Measurements from ENCODE around the gene AP3D1. TPM values are rescaled to one million over a fixed set of nuclear protein-coding genes. Genes with fewer than 3 reads are reported as not detected.
"Not testable (repeated sequence)": the region's sequence is repeated elsewhere in the genome, so short reads cannot be mapped to it uniquely, and the experiment has no call there.

AP3D1 gene
- total RNA-seq, 1 donor from 2014 or later: 157 TPM

- no peaks in the 10 kb centered on the region for H3K4me1 Mint-ChIP-seq (ENCODE audit: low read depth)
- no peak overlapping the region for H3K27ac Mint-ChIP-seq (ENCODE audit: unreplicated experiment)
- DNase-seq (ENCODE audit: low spot score): no peak
- H3K36me3 Mint-ChIP-seq (ENCODE audit: low read depth): peaks cover 12% of the 10 kb centered on the region
- H3K27me3 Mint-ChIP-seq (ENCODE audit: low read depth): no peaks in the 10 kb centered on the region
- no peak for TF ChIP-seq CTCF (IDR thresholded peaks at IDR 0.05)
- H3K4me3 Mint-ChIP-seq (ENCODE audit: unreplicated experiment): no peak overlapping the region
- H3K9me3 Mint-ChIP-seq (ENCODE audit: low read depth): no peaks in the 10 kb centered on the region
Observed at GRCh38 chr19:2132731-2133490, 18.5 kb downstream of the AP3D1 start.

GRCh38 chr19:2132191-2132590 lies 19.2 kb downstream of the AP3D1 start:
- DNase-seq (ENCODE audit: low spot score): no peak
- no peak for TF ChIP-seq CTCF (IDR thresholded peaks at IDR 0.05)
- H3K27me3 Mint-ChIP-seq (ENCODE audit: low read depth): no peaks in the 10 kb centered on the region
- no peaks in the 10 kb centered on the region for H3K9me3 Mint-ChIP-seq (ENCODE audit: low read depth)
- no peaks in the 10 kb centered on the region for H3K4me1 Mint-ChIP-seq (ENCODE audit: low read depth)
- no peak overlapping the region for H3K4me3 Mint-ChIP-seq (ENCODE audit: unreplicated experiment)
- H3K27ac Mint-ChIP-seq (ENCODE audit: unreplicated experiment): no peak overlapping the region
- H3K36me3 Mint-ChIP-seq (ENCODE audit: low read depth): peaks cover 12% of the 10 kb centered on the region

GRCh38 chr19:2131012-2131975 lies 20.1 kb downstream of the AP3D1 start:
- peaks cover 12% of the 10 kb centered on the region for H3K36me3 Mint-ChIP-seq (ENCODE audit: low read depth)
- DNase-seq (ENCODE audit: low spot score); H3K9me3 Mint-ChIP-seq (ENCODE audit: low read depth); H3K27me3 Mint-ChIP-seq (ENCODE audit: low read depth); H3K27ac Mint-ChIP-seq (ENCODE audit: unreplicated experiment); H3K4me3 Mint-ChIP-seq (ENCODE audit: unreplicated experiment); H3K4me1 Mint-ChIP-seq (ENCODE audit: low read depth): not testable (repeated sequence)

GRCh38 chr19:2129892-2130770 lies 21.2 kb downstream of the AP3D1 start:
- H3K27me3 Mint-ChIP-seq (ENCODE audit: low read depth): no peaks in the 10 kb centered on the region
- H3K4me1 Mint-ChIP-seq (ENCODE audit: low read depth): no peaks in the 10 kb centered on the region
- peaks cover 10% of the 10 kb centered on the region for H3K36me3 Mint-ChIP-seq (ENCODE audit: low read depth)
- H3K4me3 Mint-ChIP-seq (ENCODE audit: unreplicated experiment): no peak overlapping the region
- H3K27ac Mint-ChIP-seq (ENCODE audit: unreplicated experiment): no peak overlapping the region
- DNase-seq (ENCODE audit: low spot score): no peak
- no peaks in the 10 kb centered on the region for H3K9me3 Mint-ChIP-seq (ENCODE audit: low read depth)
- no peak for TF ChIP-seq CTCF (IDR thresholded peaks at IDR 0.05)

- TF ChIP-seq CTCF (IDR thresholded peaks at IDR 0.05): no peak
- H3K36me3 Mint-ChIP-seq (ENCODE audit: low read depth): peaks cover 10% of the 10 kb centered on the region
- H3K27me3 Mint-ChIP-seq (ENCODE audit: low read depth): no peaks in the 10 kb centered on the region
- no peaks in the 10 kb centered on the region for H3K4me1 Mint-ChIP-seq (ENCODE audit: low read depth)
- no peaks in the 10 kb centered on the region for H3K9me3 Mint-ChIP-seq (ENCODE audit: low read depth)
- no peak overlapping the region for H3K27ac Mint-ChIP-seq (ENCODE audit: unreplicated experiment)
- H3K4me3 Mint-ChIP-seq (ENCODE audit: unreplicated experiment): no peak overlapping the region
- no peak for DNase-seq (ENCODE audit: low spot score)
Observed at GRCh38 chr19:2129486-2129885, 21.9 kb downstream of the AP3D1 start.

Data from chondrocyte (in vitro differentiated cells).